Measurements from ENCODE around the gene PHF14. TPM values are rescaled to one million over a fixed set of nuclear protein-coding genes. Genes with fewer than 3 reads are reported as not detected.

The PHF14 gene
- total RNA-seq, 4 donors from 2014 or later: 23.9 to 72.7 (median 27.5) TPM

DNA sequence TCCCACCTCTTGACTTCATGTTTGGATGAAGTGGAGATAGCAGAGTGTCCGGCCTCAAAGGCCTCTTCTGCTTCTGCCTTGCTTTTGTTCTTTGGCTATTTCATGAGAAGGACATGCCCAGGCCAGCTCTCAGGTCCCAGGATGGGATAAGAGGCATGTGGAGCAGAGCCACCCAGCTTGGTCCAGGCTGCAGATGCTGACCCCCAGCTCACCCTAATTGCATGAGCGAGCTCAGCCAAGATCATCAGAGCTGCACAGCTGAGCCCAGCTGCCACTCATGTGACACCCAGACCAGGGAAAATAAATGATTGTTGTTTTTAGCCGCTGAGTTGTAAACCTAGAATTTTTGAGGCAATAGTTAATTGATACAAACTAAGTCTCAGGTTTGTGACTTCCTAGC is 230.0 kb downstream of the PHF14 start:
- Histone ChIP-seq H3K27me3 (no peaks in the 10 kb centered on the region), H3K4me1 (no peaks in the 10 kb centered on the region), H3K36me3 (no peaks in the 10 kb centered on the region), H3K9me3 (no peaks in the 10 kb centered on the region), H3K4me3 (no peak overlapping the region), H3K27ac (no peak overlapping the region)
- no peak for DNase-seq (ENCODE audit: low spot score in 2 of 2)
- TF ChIP-seq, protein P1, sequence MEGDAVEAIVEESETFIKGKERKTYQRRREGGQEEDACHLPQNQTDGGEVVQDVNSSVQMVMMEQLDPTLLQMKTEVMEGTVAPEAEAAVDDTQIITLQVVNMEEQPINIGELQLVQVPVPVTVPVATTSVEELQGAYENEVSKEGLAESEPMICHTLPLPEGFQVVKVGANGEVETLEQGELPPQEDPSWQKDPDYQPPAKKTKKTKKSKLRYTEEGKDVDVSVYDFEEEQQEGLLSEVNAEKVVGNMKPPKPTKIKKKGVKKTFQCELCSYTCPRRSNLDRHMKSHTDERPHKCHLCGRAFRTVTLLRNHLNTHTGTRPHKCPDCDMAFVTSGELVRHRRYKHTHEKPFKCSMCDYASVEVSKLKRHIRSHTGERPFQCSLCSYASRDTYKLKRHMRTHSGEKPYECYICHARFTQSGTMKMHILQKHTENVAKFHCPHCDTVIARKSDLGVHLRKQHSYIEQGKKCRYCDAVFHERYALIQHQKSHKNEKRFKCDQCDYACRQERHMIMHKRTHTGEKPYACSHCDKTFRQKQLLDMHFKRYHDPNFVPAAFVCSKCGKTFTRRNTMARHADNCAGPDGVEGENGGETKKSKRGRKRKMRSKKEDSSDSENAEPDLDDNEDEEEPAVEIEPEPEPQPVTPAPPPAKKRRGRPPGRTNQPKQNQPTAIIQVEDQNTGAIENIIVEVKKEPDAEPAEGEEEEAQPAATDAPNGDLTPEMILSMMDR (IDR thresholded peaks at IDR 0.05): no peak
- TF ChIP-seq POLR2A (IDR thresholded peaks at IDR 0.05) (no peak), EP300 (IDR thresholded peaks at IDR 0.05) (no peak), POLR2AphosphoS5 (IDR thresholded peaks at IDR 0.05) (no peak)
- 95% methylated on average over 2 of the region's 3 CpGs for WGBS

DNA sequence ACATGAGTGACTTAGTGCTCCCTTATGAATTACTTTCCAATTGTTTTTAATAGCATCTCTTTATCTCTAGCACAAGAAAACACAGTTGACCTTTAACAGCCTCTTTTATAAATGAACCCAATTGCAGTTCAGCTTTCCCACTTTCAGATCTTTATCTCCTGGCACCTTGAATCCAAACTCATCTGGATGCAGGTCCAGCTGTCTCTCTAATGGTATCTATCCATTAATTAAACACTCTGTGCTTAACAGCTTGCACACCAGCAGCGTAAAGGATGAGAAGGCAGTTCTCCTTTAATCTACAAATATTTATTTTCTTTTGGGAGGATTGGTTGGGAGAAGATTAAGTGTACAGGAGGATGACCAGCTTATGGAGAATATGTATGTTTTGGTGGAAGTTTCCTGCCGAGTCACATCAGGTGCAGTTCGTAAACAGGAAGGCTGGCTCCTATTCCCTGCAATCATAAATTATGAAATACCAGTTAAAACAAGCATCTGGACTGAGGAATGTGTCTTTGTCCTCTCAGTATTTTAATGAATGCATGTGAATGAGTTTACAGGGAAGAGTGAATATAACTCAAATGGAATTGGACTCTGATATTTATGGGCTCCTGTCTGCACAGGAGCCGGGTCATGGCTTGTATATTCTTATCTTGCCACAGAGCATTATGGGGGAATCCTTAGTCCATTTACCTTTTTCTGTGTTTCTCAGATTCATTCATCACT is 232.7 kb downstream of the PHF14 start:
- TF ChIP-seq POLR2A (IDR thresholded peaks at IDR 0.05) (no peak), POLR2AphosphoS5 (IDR thresholded peaks at IDR 0.05) (no peak), EP300 (IDR thresholded peaks at IDR 0.05) (no peak)
- TF ChIP-seq, protein P1 (IDR thresholded peaks at IDR 0.05): no peak
- 49% methylated on average over 4 of the region's 4 CpGs for WGBS
- Histone ChIP-seq H3K27ac (no peak overlapping the region), H3K4me1 (no peaks in the 10 kb centered on the region), H3K9me3 (no peaks in the 10 kb centered on the region), H3K4me3 (no peak overlapping the region), H3K36me3 (no peaks in the 10 kb centered on the region), H3K27me3 (no peaks in the 10 kb centered on the region)
- no peak for DNase-seq (ENCODE audit: low spot score in 2 of 2)

DNA sequence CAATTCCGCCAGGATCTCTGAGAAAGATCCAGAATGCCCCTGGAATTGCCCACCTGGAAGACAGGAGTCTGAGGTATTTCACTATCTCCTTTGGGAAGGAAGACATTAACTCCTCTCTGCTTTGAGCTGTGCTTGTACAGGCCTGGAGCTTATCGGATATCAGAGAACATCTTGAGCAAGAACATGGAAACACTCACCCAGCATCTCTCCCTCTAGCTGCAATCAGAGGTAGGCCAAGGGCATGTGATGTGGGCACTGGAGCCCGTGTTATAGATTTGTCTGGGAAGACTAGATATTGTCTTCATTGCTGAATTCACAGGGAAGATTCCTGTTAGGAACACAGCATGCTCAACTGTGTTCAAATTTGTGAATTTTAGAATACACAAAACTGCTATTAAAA is 233.9 kb downstream of the PHF14 start:
- no peaks in the 10 kb centered on the region for H3K9me3 ChIP-seq
- 81% methylated on average over 3 of the region's 3 CpGs for WGBS
- DNase-seq (ENCODE audit: low spot score in 2 of 2): no peak

DNA sequence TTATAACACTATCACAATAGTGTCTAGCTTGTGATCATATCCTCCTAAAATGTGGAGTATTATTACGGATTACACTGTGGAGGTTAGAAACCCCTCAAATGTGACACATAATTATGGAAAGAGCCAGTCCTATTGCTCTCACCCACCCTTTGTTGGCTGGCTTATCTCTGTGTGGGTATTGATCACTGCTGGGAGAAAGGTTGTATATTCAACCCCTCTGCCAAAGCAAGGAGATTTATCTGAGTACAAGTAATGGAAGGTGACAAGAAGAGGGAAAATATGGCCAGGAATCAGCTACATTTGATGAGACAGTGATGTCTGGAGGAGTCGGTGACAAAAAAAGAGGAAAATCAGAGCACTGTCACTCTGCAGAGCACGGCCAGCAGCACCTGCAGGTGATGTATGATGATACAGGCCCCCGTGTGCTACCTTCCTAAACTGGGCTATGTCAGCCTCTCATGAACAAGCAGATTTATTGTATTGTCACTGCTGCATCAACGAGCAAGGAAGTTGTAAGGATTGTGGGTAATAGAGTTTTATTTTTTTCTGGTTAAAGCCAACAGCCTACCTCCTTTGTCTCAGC is 235.3 kb downstream of the PHF14 start:
- Histone ChIP-seq H3K27ac (no peak overlapping the region), H3K4me1 (no peaks in the 10 kb centered on the region), H3K27me3 (no peaks in the 10 kb centered on the region), H3K9me3 (no peaks in the 10 kb centered on the region), H3K36me3 (no peaks in the 10 kb centered on the region), H3K4me3 (no peak overlapping the region)
- no peak for TF ChIP-seq POLR2A (IDR thresholded peaks at IDR 0.05)
- TF ChIP-seq POLR2AphosphoS5 (IDR thresholded peaks at IDR 0.05): no peak
- no peak for TF ChIP-seq EP300 (IDR thresholded peaks at IDR 0.05)
- TF ChIP-seq, protein P1 (IDR thresholded peaks at IDR 0.05): no peak
- 66% methylated on average over 5 of the region's 5 CpGs for WGBS
- no peak for DNase-seq (ENCODE audit: low spot score in 2 of 2)

More for the DNA sequence above, 233.9 kb downstream of the PHF14 start:
- no peak for TF ChIP-seq POLR2AphosphoS5 (IDR thresholded peaks at IDR 0.05)
- no peak for TF ChIP-seq EP300 (IDR thresholded peaks at IDR 0.05)
- no peak for TF ChIP-seq POLR2A (IDR thresholded peaks at IDR 0.05)
- TF ChIP-seq, protein P1 (IDR thresholded peaks at IDR 0.05): no peak
- H3K27ac ChIP-seq: no peak overlapping the region
- H3K27me3 ChIP-seq: no peaks in the 10 kb centered on the region
- no peaks in the 10 kb centered on the region for H3K4me1 ChIP-seq
- H3K4me3 ChIP-seq: no peak overlapping the region
- H3K36me3 ChIP-seq: no peaks in the 10 kb centered on the region

DNA sequence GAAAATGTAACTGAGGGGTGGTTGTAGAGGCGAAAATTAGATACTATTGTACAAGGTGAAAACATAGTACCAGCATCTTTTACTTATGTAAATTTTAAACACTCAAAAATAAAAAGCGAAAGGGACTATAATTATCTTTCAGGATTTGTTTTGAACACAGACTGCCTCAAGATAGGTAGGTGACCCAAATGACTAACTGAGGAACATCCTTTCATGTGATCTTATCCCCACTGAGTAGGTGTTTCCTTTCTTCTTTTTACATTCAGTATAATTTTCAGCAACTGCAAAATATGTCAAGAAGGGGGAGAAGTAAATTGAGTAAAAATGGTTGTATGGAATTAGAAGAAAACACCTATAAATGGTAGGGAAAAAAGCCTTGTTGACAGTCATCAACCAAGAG is 236.7 kb downstream of the PHF14 start:
- Histone ChIP-seq H3K4me3 (no peak overlapping the region), H3K9me3 (no peaks in the 10 kb centered on the region), H3K4me1 (no peaks in the 10 kb centered on the region), H3K27ac (no peak overlapping the region), H3K27me3 (no peaks in the 10 kb centered on the region), H3K36me3 (no peaks in the 10 kb centered on the region)
- TF ChIP-seq, protein P1 (IDR thresholded peaks at IDR 0.05): no peak
- no peak for TF ChIP-seq POLR2AphosphoS5 (IDR thresholded peaks at IDR 0.05)
- TF ChIP-seq EP300 (IDR thresholded peaks at IDR 0.05): no peak
- no peak for TF ChIP-seq POLR2A (IDR thresholded peaks at IDR 0.05)
- no peak for DNase-seq (ENCODE audit: low spot score in 2 of 2)
- whole genome bisulfite sequencing: 92% methylated on average over 2 of the region's 2 CpGs
